NCI-H2107 (cell line): ENCODE data around the gene SHMT2.

Experiments used
- DNase-seq: peaks from one replicate; lab custom pipeline; 2025; lab: John Stamatoyannopoulos, UW

The SHMT2 gene

GRCh38 chr12:57240066-57240921 lies 10.8 kb downstream of the SHMT2 start:
- peak; percentile 73 for DNase-seq

GRCh38 chr12:57240926-57241401 lies 11.5 kb downstream of the SHMT2 start:
- DNase-seq = no peak

- no peak for DNase-seq
These were observed 12.1 kb downstream of the SHMT2 start for GRCh38 chr12:57241402-57242310.

GRCh38 chr12:57242329-57242690 lies 12.8 kb downstream of the SHMT2 start:
- peak; percentile 40 for DNase-seq

GRCh38 chr12:57242691-57243454 lies 13.4 kb downstream of the SHMT2 start:
- DNase-seq = peak; percentile 81

GRCh38 chr12:57243521-57244311 lies 14.2 kb downstream of the SHMT2 start:
- DNase-seq = peak; percentile 76

- no peak for DNase-seq
These were observed 14.8 kb downstream of the SHMT2 start for GRCh38 chr12:57244312-57244696.

GRCh38 chr12:57247041-57247440 lies 17.5 kb downstream of the SHMT2 start:
- no peak for DNase-seq

GRCh38 chr12:57248934-57249742 lies 19.6 kb downstream of the SHMT2 start:
- DNase-seq = no peak

- DNase-seq = no peak
These were observed 21.0 kb downstream of the SHMT2 start for GRCh38 chr12:57250541-57250940.

- no peak for DNase-seq
These were observed 21.4 kb downstream of the SHMT2 start, which contains the start of gene STAC3 for GRCh38 chr12:57250956-57251355. Gene STAC3, minus strand, starts transcription at chr12:57251187. Its CDS starts 1,551 bp downstream, at chr12:57249636.

- DNase-seq = no peak
These were observed 25.2 kb downstream of the SHMT2 start for GRCh38 chr12:57254506-57255280.

- DNase-seq = no peak
These were observed 26.4 kb downstream of the SHMT2 start for GRCh38 chr12:57255916-57256315.

- DNase-seq = no peak
These were observed 29.8 kb downstream of the SHMT2 start for GRCh38 chr12:57258977-57259970.

GRCh38 chr12:57260366-57260765 lies 30.9 kb downstream of the SHMT2 start:
- DNase-seq = no peak

GRCh38 chr12:57261428-57261865 lies 31.9 kb downstream of the SHMT2 start:
- DNase-seq = peak; percentile 91

GRCh38 chr12:57262126-57262822 lies 32.8 kb downstream of the SHMT2 start:
- DNase-seq = no peak
